Keratinocyte (primary cell): ENCODE data around the gene NFATC1. TPM values are rescaled to one million over a fixed set of nuclear protein-coding genes. Genes with fewer than 3 reads are reported as not detected.

Experiments used
- DNase-seq: peaks from one replicate; pipeline ENCODE4 v3.0.0-alpha.2; 2011; ENCODE audit warnings: low read depth, missing footprints, low spot score
- FAIRE-seq: peaks from 2 replicates; lab custom pipeline; 2011; peaks lifted over from hg19 to GRCh38; lab: Jason Lieb, UNC
- H2AFZ ChIP-seq: 2 replicates; pipeline ENCODE4 v1.6.0; 2012; ENCODE audit warnings: low read length, control low read depth, inconsistent platforms; ENCODE audit not compliant: control insufficient read depth
- H3K27ac ChIP-seq: 2 replicates; pipeline ENCODE4 v1.5.1; 2011; ENCODE audit warnings: low read length; ENCODE audit not compliant: control insufficient read depth, insufficient read depth
- H3K27me3 ChIP-seq: 3 replicates; pipeline ENCODE4 v1.6.0; 2011; ENCODE audit warnings: low read length; ENCODE audit not compliant: control insufficient read depth, insufficient read depth; ENCODE audit errors: extremely low read depth
- H3K36me3 ChIP-seq, 2 experiments: 2 replicates in 1 of 2; 3 replicates in 1 of 2; pipeline ENCODE4 v1.5.1; 2011; ENCODE audit warnings: low read length in 2 of 2, mild to moderate bottlenecking in 1 of 2; ENCODE audit not compliant: control insufficient read depth in 2 of 2, insufficient read depth in 2 of 2; ENCODE audit errors: extremely low read depth in 1 of 2
- H3K4me1 ChIP-seq: 3 replicates; pipeline ENCODE4 v1.5.1; 2011; ENCODE audit warnings: low read length; ENCODE audit not compliant: control insufficient read depth, insufficient read depth; ENCODE audit errors: extremely low read depth
- H3K4me2 ChIP-seq: 3 replicates; pipeline ENCODE4 v1.6.0; 2011; ENCODE audit warnings: low read depth, low read length; ENCODE audit not compliant: control insufficient read depth, insufficient read depth; ENCODE audit errors: extremely low read depth
- H3K4me3 ChIP-seq, 3 experiments: fragments of 200-600 bp in 1 of 3; sonication (generic) in 1 of 3; 2 replicates in 2 of 3; 3 replicates in 1 of 3; pipeline ENCODE4 v1.5.1; 2011 to 2016; ENCODE audit warnings: low read length in 3 of 3, mild to moderate bottlenecking in 3 of 3, control low read depth in 2 of 3, inconsistent platforms in 1 of 3, low read depth in 1 of 3, mixed read lengths in 1 of 3, mixed run types in 1 of 3, moderate library complexity in 1 of 3; ENCODE audit not compliant: control insufficient read depth in 2 of 3, insufficient read depth in 2 of 3; ENCODE audit errors: extremely low read depth in 1 of 3
- H3K79me2 ChIP-seq: 2 replicates; pipeline ENCODE4 v1.6.0; 2012; ENCODE audit warnings: low read length; ENCODE audit not compliant: control insufficient read depth, insufficient read depth
- H3K9ac ChIP-seq: 3 replicates; pipeline ENCODE4 v1.6.0; 2011; ENCODE audit warnings: low read length; ENCODE audit not compliant: control insufficient read depth, insufficient read depth; ENCODE audit errors: extremely low read depth
- H3K9me1 ChIP-seq: 3 replicates; pipeline ENCODE4 v1.6.0; 2011; ENCODE audit warnings: low read length; ENCODE audit not compliant: control insufficient read depth, insufficient read depth; ENCODE audit errors: extremely low read depth
- H3K9me3 ChIP-seq: 2 replicates; pipeline ENCODE4 v1.5.1; 2012; ENCODE audit warnings: low read depth, low read length; ENCODE audit not compliant: control insufficient read depth
- H4K20me1 ChIP-seq: 3 replicates; pipeline ENCODE4 v1.6.0; 2011; ENCODE audit warnings: low read length; ENCODE audit not compliant: control insufficient read depth, insufficient read depth; ENCODE audit errors: extremely low read depth
- CTCF ChIP-seq, 3 experiments: IDR thresholded peaks in 1 of 3; conservative IDR thresholded peaks in 1 of 3; optimal IDR thresholded peaks in 1 of 3; 2 replicates in 2 of 3; 3 replicates in 1 of 3; pipeline versions ENCODE3 to v1.5.1; 2011; ENCODE audit warnings: low read length in 3 of 3, mild to moderate bottlenecking in 3 of 3, moderate library complexity in 2 of 3, control low read depth in 1 of 3, inconsistent platforms in 1 of 3; ENCODE audit not compliant: insufficient read depth in 2 of 3; ENCODE audit errors: extremely low read depth in 1 of 3
- EZH2 ChIP-seq: IDR thresholded peaks from one replicate; pipeline ENCODE4 v1.6.1; 2012; ENCODE audit warnings: inconsistent platforms, mild to moderate bottlenecking, low read length, moderate library complexity
- dilution Hi-C: fragments of 300-500 bp; cut with MboI; formaldehyde crosslinking; loops from one replicate; pipeline ENCODE4 v1.7.0; 2020; ENCODE audit warnings: low sequenced_read_pairs; ENCODE audit not compliant: extremely low pct_ligation_motif_present
- polyA plus RNA-seq, 5 experiments: library from polyadenylated mRNA; depleted of rRNA in 3 of 5; stranded (reverse) in 3 of 5; stranded (forward) in 1 of 5; unstranded in 1 of 5; fragments of >200 nt; gene quantifications; 1 replicate in 1 of 5; 2 replicates in 3 of 5; 3 replicates in 1 of 5; pipeline versions ENCODE4 v1.2.1 to v1.2.3, GENCODE V29; 2011 to 2012; ENCODE audit warnings: missing spikeins in 2 of 5, low read depth in 1 of 5, low replicate concordance in 1 of 5

Gene NFATC1
- polyA plus RNA-seq, 1 donor (not counting 4 experiments of a cell fraction or from before 2014, with no cell fraction given), result 0.77 TPM

DNA sequence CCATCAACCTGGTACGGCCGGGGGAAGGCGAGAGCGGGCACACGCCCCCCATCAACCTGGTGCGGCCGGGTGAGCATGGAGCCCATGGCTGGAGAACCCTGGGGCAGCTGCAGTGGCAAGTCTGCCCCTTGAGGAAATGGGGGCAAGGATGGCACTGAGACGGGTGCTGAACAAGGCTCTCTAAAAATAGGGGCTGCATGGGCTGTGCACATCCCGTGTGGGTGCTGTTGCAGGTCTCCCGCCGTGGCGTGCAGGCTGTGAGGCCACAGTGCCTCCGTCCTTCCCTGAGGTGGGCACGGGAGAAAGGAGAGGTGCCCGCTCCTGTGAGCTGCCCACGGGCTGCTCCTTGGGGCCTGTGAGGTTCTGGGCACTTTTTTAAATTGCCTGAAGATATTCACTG, 99.2 kb downstream of the NFATC1 start:
- H3K9ac ChIP-seq, result no peak overlapping the region
- H4K20me1 ChIP-seq, result no peaks in the 10 kb centered on the region
- H2AFZ ChIP-seq, result no peak overlapping the region
- no peaks in the 10 kb centered on the region for H3K9me3 ChIP-seq
- dilution Hi-C loops, result no loop called here
- H3K4me2 ChIP-seq, result no peak overlapping the region
- H3K9me1 ChIP-seq, result no peaks in the 10 kb centered on the region
- no peaks in the 10 kb centered on the region for H3K4me1 ChIP-seq
- no peaks in the 10 kb centered on the region for H3K36me3 ChIP-seq
- H3K27me3 ChIP-seq, result no peaks in the 10 kb centered on the region
- H3K79me2 ChIP-seq, result no peaks in the 10 kb centered on the region
- no peak for FAIRE-seq
- no peak overlapping the region for H3K4me3 ChIP-seq
- no peak for TF ChIP-seq CTCF (optimal IDR thresholded peaks at IDR 0.05 in 1 of 3, IDR thresholded peaks at IDR 0.05 in 1 of 3, conservative IDR thresholded peaks at IDR 0.05 in 1 of 3; ENCODE audit: extremely low read depth in 1 of 3, insufficient read depth in 2 of 3, low read length in 3 of 3)
- no peak for TF ChIP-seq EZH2
- H3K27ac ChIP-seq, result no peak overlapping the region
- DNase-seq, result no peak

DNA sequence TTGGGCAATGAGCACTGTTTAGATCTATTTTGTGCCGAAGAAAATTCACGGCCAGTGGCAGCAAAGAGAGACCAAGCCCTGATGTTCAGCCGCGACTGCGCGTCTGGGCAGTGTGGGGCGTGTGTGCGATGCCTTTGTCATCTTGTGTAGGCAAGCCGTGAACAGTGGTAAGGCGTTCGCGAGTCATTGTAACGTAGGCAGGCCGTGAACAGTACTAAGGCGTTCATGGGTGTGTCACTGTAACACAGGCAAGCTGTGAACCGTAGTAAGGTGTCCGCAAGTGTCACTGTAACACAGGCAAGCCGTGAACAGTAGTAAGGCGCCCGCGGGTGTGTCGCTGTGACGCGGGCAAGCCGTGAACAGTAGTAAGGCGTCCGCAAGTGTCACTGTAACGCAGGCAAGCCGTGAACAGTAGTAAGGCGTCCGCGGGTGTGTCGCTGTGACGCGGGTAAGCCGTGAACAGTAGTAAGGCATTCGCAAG, 99.9 kb downstream of the NFATC1 start:
- no peaks in the 10 kb centered on the region for H3K79me2 ChIP-seq
- H3K9me3 ChIP-seq, result no peaks in the 10 kb centered on the region
- H3K4me3 ChIP-seq, result no peak overlapping the region
- no peak overlapping the region for H2AFZ ChIP-seq
- no peak overlapping the region for H3K9ac ChIP-seq
- H3K36me3 ChIP-seq, result no peaks in the 10 kb centered on the region
- TF ChIP-seq EZH2, result no peak
- no peak for TF ChIP-seq CTCF (optimal IDR thresholded peaks at IDR 0.05 in 1 of 3, IDR thresholded peaks at IDR 0.05 in 1 of 3, conservative IDR thresholded peaks at IDR 0.05 in 1 of 3; ENCODE audit: extremely low read depth in 1 of 3, insufficient read depth in 2 of 3, low read length in 3 of 3)
- H3K9me1 ChIP-seq, result no peaks in the 10 kb centered on the region
- H3K4me2 ChIP-seq, result no peak overlapping the region
- H3K27ac ChIP-seq, result no peak overlapping the region
- FAIRE-seq, result no peak
- dilution Hi-C loops, result no loop called here
- no peaks in the 10 kb centered on the region for H3K27me3 ChIP-seq
- H4K20me1 ChIP-seq, result no peaks in the 10 kb centered on the region
- no peak for DNase-seq
- no peaks in the 10 kb centered on the region for H3K4me1 ChIP-seq
